Articular chondrocyte of knee joint (primary cell): Measurements from ENCODE around the gene NDUFS4. TPM values are rescaled to one million over a fixed set of nuclear protein-coding genes. Genes with fewer than 3 reads are reported as not detected.

Experiments
- total RNA-seq: library from RNA; depleted of rRNA; stranded (reverse); fragments of >200 nt; gene quantifications from 2 replicates; pipeline ENCODE4 v1.2.3, GENCODE V29; 2012

Gene NDUFS4
- total RNA-seq: 95.3 and 108 TPM in 2 replicates

DNA sequence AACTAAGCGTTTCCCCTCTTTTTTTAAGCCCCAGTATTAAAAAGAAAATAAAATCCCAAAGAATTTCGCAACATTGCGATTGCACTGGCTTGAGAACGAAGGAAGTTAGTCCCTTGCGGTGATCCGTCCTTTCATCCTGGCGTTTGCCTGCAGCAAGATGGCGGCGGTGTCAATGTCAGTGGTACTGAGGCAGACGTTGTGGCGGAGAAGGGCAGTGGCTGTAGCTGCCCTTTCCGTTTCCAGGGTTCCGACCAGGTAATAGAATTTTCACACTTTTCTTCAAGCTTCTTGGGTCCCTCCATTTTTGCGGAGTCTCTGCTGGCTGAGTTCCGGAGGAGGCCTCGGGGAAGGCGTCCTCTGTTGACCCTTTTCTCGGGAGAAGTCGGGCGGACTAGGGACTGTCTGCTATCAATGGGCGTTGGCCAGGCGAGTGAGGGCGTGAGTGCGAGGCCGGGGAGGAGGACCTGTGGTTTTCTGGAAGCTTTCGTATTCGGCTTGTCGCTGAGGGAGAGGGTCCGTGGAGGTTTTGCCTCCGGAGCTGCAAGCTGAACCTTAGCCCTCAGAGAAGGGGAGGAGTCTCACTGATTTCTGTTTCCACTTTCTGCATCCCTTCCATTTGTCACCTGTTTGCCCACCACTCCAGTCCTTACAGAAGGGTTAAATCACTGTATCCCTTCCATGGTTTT lies at the start of gene NDUFS4:
NDUFS4 (plus strand) TSS at position 134 of the 686 bp plus-strand sequence; CDS start at position 158, 24 bp downstream.

Other genes starting within 250 kb of the NDUFS4 start
- gene FST, start 80.0 kb upstream of the NDUFS4 start, total RNA-seq: 91.5 and 277 TPM in 2 replicates